Measurements from ENCODE around the gene LRCH1.
A peak's percentile ranks its signal among the peaks of the same experiment; 100 is the strongest.

Gene LRCH1

GRCh38 chr13:46551410-46552302 is 1.3 kb upstream of the LRCH1 start:
- Mint-ChIP-seq H3K4me3 (peak overlapping the region; percentile 98 to 99), H3K9me3 (no peaks in the 10 kb centered on the region), H3K4me1 (peaks cover 40% of the 10 kb centered on the region), H3K27ac (no peak overlapping the region), H3K27me3 (peaks cover 14% of the 10 kb centered on the region)
- DNase-seq (peak; percentile 34 to 41), ATAC-seq (no peak)

- peaks cover 45% of the 10 kb centered on the region for H3K4me1 Mint-ChIP-seq
- DNase-seq (no peak), ATAC-seq (no peak)
- no peaks in the 10 kb centered on the region for H3K9me3 Mint-ChIP-seq
- no peak overlapping the region for H3K27ac Mint-ChIP-seq
- H3K27me3 Mint-ChIP-seq = peaks cover 14% of the 10 kb centered on the region
- H3K4me3 Mint-ChIP-seq = peak overlapping the region; percentile 98 to 99
These were observed 677 bp upstream of the LRCH1 start for GRCh38 chr13:46552303-46552682.

GRCh38 chr13:46553521-46553885 is 533 bp downstream of the LRCH1 start:
- peaks cover 54% of the 10 kb centered on the region for H3K4me1 Mint-ChIP-seq
- DNase-seq = no peak
- H3K4me3 Mint-ChIP-seq = peak overlapping the region; percentile 98 to 99
- H3K9me3 Mint-ChIP-seq = no peaks in the 10 kb centered on the region
- peaks cover 9% of the 10 kb centered on the region for H3K27me3 Mint-ChIP-seq
- ATAC-seq = peak; percentile 20
- peak overlapping the region; percentile 76 to 96 for H3K27ac Mint-ChIP-seq

- Mint-ChIP-seq H3K4me1 (peaks cover 54% of the 10 kb centered on the region), H3K4me3 (peak overlapping the region; percentile 98 to 99), H3K27me3 (peaks cover 3% of the 10 kb centered on the region), H3K27ac (peak overlapping the region; percentile 36 to 96), H3K9me3 (no peaks in the 10 kb centered on the region)
- DNase-seq (peak; percentile 74 to 79), ATAC-seq (peak; percentile 76)
These were observed 1.2 kb downstream of the LRCH1 start for GRCh38 chr13:46553886-46554858.

GRCh38 chr13:46554951-46555350 is 2.0 kb downstream of the LRCH1 start:
- Mint-ChIP-seq H3K27ac (peak overlapping the region; percentile 36 to 96), H3K4me1 (peaks cover 54% of the 10 kb centered on the region), H3K4me3 (peak overlapping the region; percentile 98 to 99), H3K27me3 (no peaks in the 10 kb centered on the region), H3K9me3 (no peaks in the 10 kb centered on the region)
- ATAC-seq (no peak), DNase-seq (no peak)

GRCh38 chr13:46555722-46556417 is 2.9 kb downstream of the LRCH1 start:
- Mint-ChIP-seq H3K4me3 (peak overlapping the region; percentile 98 to 99), H3K4me1 (peaks cover 54% of the 10 kb centered on the region), H3K9me3 (no peaks in the 10 kb centered on the region), H3K27ac (no peak overlapping the region), H3K27me3 (no peaks in the 10 kb centered on the region)
- DNase-seq (no peak), ATAC-seq (no peak)

- H3K27me3 Mint-ChIP-seq = no peaks in the 10 kb centered on the region
- no peaks in the 10 kb centered on the region for H3K9me3 Mint-ChIP-seq
- DNase-seq = no peak
- peaks cover 50% of the 10 kb centered on the region for H3K4me1 Mint-ChIP-seq
- no peak overlapping the region for H3K27ac Mint-ChIP-seq
- no peak overlapping the region for H3K4me3 Mint-ChIP-seq
- no peak for ATAC-seq
These were observed 3.4 kb downstream of the LRCH1 start for GRCh38 chr13:46556418-46556779.

GRCh38 chr13:46559272-46559805 is 6.4 kb downstream of the LRCH1 start:
- DNase-seq (no peak), ATAC-seq (no peak)
- Mint-ChIP-seq H3K4me3 (no peak overlapping the region), H3K4me1 (peaks cover 35% of the 10 kb centered on the region), H3K27ac (no peak overlapping the region), H3K9me3 (no peaks in the 10 kb centered on the region), H3K27me3 (no peaks in the 10 kb centered on the region)

- Mint-ChIP-seq H3K27ac (no peak overlapping the region), H3K27me3 (no peaks in the 10 kb centered on the region)
These were observed 7.8 kb downstream of the LRCH1 start for GRCh38 chr13:46560778-46561177.

GRCh38 chr13:46561286-46561685 is 8.3 kb downstream of the LRCH1 start:
- H3K27ac Mint-ChIP-seq = no peak overlapping the region

More at GRCh38 chr13:46560778-46561177, 7.8 kb downstream of the LRCH1 start:
- H3K9me3 Mint-ChIP-seq = no peaks in the 10 kb centered on the region
- ATAC-seq = no peak
- DNase-seq = no peak
- H3K4me3 Mint-ChIP-seq = no peak overlapping the region
- peaks cover 22% of the 10 kb centered on the region for H3K4me1 Mint-ChIP-seq

GRCh38 chr13:46561691-46562090 is 8.7 kb downstream of the LRCH1 start:
- ATAC-seq = no peak
- H3K9me3 Mint-ChIP-seq = no peaks in the 10 kb centered on the region
- no peak for DNase-seq
- no peaks in the 10 kb centered on the region for H3K27me3 Mint-ChIP-seq
- H3K4me3 Mint-ChIP-seq = no peak overlapping the region
- peaks cover 24% of the 10 kb centered on the region for H3K4me1 Mint-ChIP-seq
- H3K27ac Mint-ChIP-seq = no peak overlapping the region

More at GRCh38 chr13:46561286-46561685, 8.3 kb downstream of the LRCH1 start:
- no peak for DNase-seq
- Mint-ChIP-seq H3K4me3 (no peak overlapping the region), H3K27me3 (no peaks in the 10 kb centered on the region), H3K9me3 (no peaks in the 10 kb centered on the region), H3K4me1 (peaks cover 22% of the 10 kb centered on the region)
- no peak for ATAC-seq

- DNase-seq (no peak), ATAC-seq (no peak)
- Mint-ChIP-seq H3K27ac (no peak overlapping the region), H3K4me3 (no peak overlapping the region), H3K4me1 (peaks cover 20% of the 10 kb centered on the region), H3K9me3 (no peaks in the 10 kb centered on the region), H3K27me3 (no peaks in the 10 kb centered on the region)
These were observed 9.2 kb downstream of the LRCH1 start for GRCh38 chr13:46562152-46562551.

GRCh38 chr13:46562581-46562980 is 9.6 kb downstream of the LRCH1 start:
- ATAC-seq (no peak), DNase-seq (no peak)
- Mint-ChIP-seq H3K27ac (no peak overlapping the region), H3K4me3 (no peak overlapping the region), H3K9me3 (no peaks in the 10 kb centered on the region), H3K27me3 (no peaks in the 10 kb centered on the region), H3K4me1 (peaks cover 22% of the 10 kb centered on the region)

GRCh38 chr13:46565808-46566750 is 13.1 kb downstream of the LRCH1 start:
- Mint-ChIP-seq H3K27ac (peak overlapping the region in 1 of 2 donors; percentile 27), H3K4me1 (peaks cover 28% of the 10 kb centered on the region), H3K27me3 (no peaks in the 10 kb centered on the region), H3K9me3 (no peaks in the 10 kb centered on the region), H3K4me3 (no peak overlapping the region)
- no peak for DNase-seq
- ATAC-seq = no peak

Data from stimulated activated naive CD8-positive, alpha-beta T cell treated with anti-CD3 and anti-CD28 coated beads, Interleukin-15, amount 100 ng/mL, for 72 hours (primary cell).